ENCODE data around the gene COLEC11. TPM values are rescaled to one million over a fixed set of nuclear protein-coding genes. Genes with fewer than 3 reads are reported as not detected.
A peak's percentile ranks its signal among the peaks of the same experiment; 100 is the strongest.

Gene COLEC11
- total RNA-seq, 4 donors from 2014 or later, result 3.6 to 15.9 (median 5.9) TPM

GRCh38 chr2:3585261-3586109 is 9.4 kb upstream of the COLEC11 start:
- ATAC-seq (ENCODE audit: low FRiP score) (peak; percentile 69), DNase-seq (ENCODE audit: low spot score) (no peak)
- TF ChIP-seq CTCF (IDR thresholded peaks at IDR 0.05), result no peak

- DNase-seq (ENCODE audit: low spot score) (no peak), ATAC-seq (ENCODE audit: low FRiP score) (no peak)
- TF ChIP-seq CTCF (IDR thresholded peaks at IDR 0.05), result no peak
Observed at GRCh38 chr2:3586220-3586619, 8.7 kb upstream of the COLEC11 start.

- no peak for TF ChIP-seq CTCF (IDR thresholded peaks at IDR 0.05)
- ATAC-seq (ENCODE audit: low FRiP score) (no peak), DNase-seq (ENCODE audit: low spot score) (no peak)
Observed at GRCh38 chr2:3587021-3587420, 7.9 kb upstream of the COLEC11 start.

- DNase-seq (ENCODE audit: low spot score), result no peak
- TF ChIP-seq CTCF (IDR thresholded peaks at IDR 0.05), result no peak
- ATAC-seq (ENCODE audit: low FRiP score), result no peak
Observed at GRCh38 chr2:3587432-3587831, 7.5 kb upstream of the COLEC11 start.

- no peak for TF ChIP-seq CTCF (IDR thresholded peaks at IDR 0.05)
- DNase-seq (ENCODE audit: low spot score) (no peak), ATAC-seq (ENCODE audit: low FRiP score) (no peak)
Observed at GRCh38 chr2:3588084-3588483, 6.8 kb upstream of the COLEC11 start.

GRCh38 chr2:3589086-3589485 is 5.8 kb upstream of the COLEC11 start:
- ATAC-seq (ENCODE audit: low FRiP score) (no peak), DNase-seq (ENCODE audit: low spot score) (no peak)
- no peak for TF ChIP-seq CTCF (IDR thresholded peaks at IDR 0.05)

- DNase-seq (ENCODE audit: low spot score) (no peak), ATAC-seq (ENCODE audit: low FRiP score) (no peak)
- TF ChIP-seq CTCF (IDR thresholded peaks at IDR 0.05), result no peak
Observed at GRCh38 chr2:3595404-3595803, 492 bp downstream of the COLEC11 start.

All from omental fat pad (tissue), 4 donors.